ENCODE data around the gene CDH12.

The CDH12 gene

DNA sequence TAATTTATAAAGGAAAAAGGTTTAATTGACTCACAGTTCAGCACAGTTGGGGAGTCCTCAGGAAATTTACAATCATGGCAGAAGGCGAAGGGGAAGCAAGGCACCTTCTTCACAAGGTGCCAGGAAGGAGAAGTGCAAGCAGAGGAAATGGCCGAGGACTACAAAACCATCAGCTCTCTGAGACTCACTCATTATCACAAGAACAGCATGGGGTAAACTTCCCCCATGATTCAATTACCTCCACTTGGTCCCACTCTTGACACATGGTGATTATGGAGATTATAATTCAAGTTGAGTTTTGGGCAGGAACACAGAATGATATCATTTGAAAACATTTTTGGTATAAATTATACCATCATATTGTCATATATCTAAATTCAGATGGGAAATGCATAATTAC lies 934.7 kb downstream of the CDH12 start:
- no peak for DNase-seq

DNA sequence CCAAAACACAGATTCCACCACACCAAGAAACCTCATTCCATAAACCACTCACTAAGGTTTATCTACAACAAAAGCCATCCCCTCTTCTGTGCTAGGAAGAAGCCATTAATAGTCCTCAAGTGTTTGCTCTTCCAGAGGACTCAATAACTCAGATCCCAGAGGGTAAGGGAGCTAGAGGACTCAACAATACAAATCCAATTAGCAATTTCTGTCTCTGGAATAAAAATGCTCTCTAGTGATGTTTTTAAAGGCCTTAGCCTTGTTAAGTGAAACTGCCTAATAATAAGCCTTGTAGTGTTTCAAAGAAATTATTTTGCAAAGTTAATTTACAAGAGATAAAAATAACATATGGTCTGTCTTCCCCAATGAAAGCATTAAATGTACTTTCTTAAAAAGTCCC lies 942.4 kb downstream of the CDH12 start:
- no peak for DNase-seq

DNA sequence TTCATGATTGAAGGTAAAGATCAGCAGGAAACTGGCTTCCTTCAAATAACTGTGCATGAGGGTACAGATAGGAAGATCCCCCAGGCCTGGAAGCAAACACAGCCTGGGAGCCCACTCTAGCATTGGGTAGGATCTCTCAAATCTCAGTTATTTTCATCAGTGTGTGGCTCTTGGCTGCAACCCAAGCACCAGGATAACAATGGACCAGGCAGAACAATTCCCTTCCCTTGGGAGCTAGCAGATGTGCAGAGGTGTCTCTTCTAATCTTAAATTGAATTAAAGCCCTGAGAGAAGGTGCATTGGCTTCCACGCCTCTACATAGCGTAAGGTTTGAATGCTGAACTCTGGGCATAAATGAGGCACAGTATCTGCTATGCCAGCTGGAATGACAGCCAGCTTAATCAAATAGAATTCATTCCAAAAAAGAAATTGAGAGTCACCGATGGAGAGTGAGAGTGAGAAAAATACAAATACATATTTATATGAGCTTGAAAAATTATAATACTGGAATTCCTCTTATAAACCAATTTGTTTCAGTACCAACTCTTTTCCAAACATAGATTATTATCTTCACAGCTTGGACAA lies 957.3 kb downstream of the CDH12 start:
- DNase-seq = no peak

DNA sequence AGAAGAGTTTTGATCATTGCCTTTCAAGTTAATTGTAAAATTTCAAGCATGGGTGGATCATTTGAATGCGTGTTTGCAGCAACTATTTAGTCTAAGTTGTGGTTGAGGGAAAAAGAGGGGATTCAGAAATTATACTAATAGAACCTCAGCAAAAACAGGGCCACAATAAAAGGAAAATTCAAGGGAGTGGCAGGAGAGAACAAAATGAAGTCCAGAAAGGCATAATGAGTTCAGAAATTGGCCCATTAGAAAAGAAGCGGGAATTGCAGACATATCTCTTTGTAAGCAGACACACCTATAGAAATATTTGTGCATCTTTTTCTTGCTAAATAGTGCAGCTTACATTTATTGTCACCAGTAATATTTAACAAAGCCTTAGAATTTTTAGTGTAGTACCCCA lies 960.0 kb downstream of the CDH12 start:
- no peak for DNase-seq

DNA sequence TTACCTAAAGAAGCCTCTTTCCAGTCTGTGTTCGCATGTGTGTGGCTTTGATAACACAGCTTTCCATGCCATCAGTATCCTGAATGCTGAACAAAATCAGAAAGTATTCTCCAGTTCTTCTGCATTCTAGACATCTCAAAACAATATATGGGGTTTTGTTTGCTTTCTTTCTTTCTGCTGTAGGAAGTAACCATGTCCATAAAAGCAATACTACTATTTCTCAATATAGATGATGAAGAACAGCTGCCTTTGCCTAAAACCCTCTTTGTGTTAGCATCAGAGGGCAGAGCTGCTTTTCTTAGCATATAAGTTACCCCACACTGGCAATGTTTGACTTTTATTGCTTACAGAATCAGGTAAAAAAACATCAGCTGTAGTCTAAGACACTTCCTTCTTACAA lies 963.6 kb downstream of the CDH12 start:
- DNase-seq = no peak

DNA sequence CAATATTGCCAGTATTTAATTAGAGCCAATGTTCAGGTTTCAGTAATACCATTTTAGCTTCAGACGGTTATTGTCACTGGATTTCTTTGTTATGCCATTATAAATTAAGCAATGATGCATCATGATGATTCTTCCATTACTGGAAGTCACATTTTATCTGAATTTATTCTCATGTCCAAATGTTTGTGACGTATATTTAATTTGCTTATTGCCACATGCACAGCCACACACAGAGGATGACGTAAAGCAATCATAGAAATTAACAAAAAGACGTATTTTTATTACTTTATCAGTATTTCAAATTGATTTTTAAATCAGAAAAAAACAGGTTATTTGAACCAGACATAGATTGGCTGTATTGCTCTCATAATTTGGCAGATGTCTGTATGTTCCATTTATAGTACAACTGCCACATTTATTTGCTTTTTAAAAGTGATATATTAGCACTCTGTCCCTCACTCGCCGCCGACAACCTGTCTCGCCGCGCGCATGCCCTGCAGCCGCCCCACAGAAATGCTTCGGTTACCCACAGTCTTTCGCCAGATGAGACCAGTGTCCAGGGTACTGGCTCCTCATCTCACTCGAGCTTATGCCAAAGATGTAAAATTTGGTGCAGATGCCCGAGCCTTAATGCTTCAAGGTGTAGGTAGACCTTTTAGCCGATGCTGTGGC lies 970.9 kb downstream of the CDH12 start:
- no peak for DNase-seq

DNA sequence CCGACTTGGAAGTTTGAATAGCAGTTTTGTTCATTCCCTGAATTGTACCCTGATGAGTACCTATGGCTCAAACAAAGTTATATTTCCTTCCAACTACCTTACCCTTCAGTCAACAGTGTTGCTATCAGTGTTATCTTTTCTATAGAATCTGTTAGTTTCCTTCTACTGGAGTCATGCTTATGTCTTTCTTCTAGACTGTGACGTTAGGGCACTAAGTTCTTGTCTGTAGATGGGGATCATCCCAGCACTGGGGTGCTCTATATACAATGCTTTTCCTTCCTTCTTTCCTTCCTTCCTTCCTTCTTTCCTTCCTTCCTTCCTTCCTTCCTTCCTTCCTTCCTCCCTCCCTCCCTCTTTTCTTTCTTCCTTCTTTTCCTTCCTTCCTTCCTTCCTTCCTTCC lies 973.0 kb downstream of the CDH12 start:
- DNase-seq = no peak

DNA sequence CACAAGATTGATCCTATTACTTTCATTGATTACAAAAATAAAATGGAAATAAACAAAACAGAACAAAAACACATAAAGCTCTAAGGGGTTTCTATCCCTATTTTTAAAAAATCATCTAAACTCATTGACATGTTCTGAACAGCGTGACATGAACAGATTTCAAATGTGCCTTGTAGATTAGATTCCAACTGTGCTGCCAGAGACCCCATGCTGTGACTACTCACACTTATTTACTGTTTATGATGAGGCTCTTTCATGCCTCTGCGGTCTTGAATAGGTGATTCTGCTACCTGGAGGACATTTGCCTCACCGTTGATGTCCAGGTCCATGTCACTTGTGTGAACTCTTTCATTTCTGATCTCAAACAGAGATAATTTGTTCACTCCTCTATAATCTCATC lies 990.2 kb downstream of the CDH12 start:
- DNase-seq = no peak

DNA sequence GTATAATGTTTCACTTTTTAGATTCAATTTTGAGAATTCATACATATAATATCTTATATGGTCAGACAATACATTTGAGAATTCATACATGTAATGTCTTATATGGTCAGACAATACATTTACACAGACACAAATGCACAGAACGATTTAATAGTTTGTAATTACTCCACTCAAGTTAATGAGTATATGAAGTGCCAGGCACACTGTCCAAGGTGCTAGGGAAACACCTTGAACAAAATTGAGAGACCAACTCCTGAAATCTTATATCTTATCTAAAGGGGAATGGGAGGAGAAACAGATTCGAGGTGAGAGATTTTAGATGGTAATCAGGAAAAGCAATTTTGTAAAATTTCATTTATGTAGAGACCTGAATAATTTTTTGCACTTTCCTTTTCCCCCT lies 994.7 kb downstream of the CDH12 start:
- no peak for DNase-seq

DNA sequence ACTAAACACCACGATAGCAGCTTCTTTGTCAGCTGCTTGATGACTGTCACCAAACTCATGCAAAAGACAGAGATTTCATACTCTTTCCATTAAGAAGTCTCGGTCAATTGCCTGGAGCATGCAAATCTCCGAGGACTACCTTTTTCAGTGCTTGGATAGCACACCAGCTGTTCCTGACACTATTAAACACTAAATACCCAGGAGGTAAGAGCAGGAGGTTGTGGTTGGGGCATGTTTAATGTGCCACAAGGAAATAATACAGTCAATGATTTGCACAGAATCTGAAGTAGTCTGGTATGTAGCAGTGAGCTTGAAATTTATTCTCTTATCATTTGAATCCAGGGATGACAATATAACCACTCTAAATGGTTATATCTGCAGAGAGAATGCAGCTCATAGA lies 996.2 kb downstream of the CDH12 start:
- DNase-seq = no peak

DNA sequence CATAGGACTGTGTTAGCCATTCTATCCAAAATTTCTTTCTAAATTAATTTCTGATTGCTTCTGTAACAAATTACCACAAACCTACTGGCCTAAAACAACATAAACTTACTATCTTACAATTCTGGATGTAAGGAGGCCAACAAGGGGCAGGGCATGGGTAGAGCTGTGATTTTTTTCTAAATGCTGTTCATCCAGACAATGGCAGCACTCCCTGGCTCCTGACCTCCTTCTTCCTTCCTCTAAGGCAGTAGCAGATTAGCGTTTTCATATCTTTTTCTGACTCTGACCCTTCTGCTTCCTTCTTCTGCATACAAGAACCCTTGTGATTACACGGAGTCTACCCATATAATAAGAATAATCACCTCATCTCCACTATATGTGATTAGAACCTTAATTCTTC lies 1005.8 kb downstream of the CDH12 start:
- DNase-seq = no peak

DNA sequence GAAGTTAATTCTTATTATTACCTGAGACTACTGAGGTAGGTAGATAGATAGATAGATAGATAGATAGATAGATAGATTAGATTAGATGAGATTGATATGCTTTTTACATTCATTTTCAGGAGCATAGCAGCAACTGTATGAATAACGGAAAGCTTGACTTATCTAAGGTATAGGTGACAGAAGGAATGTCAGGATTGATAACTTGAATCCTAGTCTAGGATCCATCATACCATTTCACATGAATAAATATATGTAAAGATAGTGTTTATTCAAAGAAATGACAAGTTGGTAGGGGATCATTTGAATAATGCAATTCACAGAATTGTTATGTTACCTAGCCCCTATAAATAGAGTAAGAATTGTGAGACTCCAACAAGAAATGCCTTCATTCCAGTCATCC lies 1008.2 kb downstream of the CDH12 start:
- DNase-seq = no peak

DNA sequence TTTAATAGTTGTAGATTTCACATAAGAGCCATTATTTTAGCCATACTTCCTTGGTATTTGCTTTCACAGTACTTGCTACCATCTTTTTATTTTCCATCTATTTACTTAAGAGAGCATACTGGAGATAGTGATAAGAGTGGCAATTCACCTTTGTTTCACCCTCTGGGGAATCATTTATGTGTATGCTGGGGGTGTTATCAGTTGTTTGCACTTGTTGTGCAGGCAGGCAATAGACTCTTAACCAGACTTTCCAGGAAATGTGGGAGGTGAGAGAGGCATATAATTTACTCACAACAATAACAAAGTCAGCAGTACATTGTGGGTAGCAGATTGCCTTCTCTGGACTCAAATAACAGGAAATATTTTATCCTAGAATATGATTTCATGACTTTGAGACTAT lies 1018.3 kb downstream of the CDH12 start:
- no peak for DNase-seq

DNA sequence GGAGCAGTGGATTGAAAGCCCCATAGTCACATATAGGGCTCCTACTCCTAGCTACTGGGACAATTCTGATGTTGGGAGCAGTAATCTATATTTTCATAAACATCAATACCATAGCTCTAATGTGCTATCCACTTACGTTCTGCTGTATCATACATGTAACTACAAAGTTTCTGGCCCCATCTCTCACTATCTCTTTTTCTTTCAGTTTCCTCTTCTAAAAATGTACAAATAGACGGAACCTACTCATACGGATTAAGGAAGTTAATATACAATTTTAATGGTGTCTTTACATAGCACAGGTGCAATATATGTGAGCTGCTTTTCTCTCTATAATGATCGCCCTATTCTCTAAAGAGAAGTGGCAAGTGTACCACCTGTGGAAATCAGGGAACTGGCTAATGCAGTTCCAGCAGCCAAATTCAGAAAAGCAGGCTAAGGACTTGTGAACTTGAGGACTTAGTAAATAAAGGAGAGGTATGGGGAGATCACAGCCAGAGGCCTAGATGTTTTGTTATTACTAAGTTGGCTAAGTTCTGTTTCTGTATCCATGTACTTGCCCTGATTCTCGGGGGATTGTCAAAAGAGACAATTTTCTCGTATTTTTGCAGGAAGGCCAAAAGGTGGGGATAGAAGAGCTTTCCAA lies 1021.9 kb downstream of the CDH12 start:
- DNase-seq = no peak

DNA sequence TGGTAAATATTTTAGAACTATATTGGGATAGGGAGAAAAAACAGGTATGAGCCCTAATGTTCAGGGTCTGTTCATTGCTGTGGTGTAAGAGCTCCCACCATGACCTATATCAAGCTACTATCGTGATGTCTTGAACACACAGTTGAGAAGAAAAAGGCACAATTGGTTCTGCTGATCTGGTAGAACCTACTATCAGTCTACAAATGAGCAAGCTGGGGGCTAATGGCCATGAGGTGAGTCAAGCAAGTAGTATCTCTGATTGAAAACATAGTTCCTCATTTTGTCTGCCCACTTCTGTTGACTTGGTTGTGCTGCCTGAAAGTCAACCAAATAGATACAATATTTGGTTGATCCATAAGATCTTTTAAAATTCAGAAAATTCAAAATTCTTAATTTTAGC lies 1026.3 kb downstream of the CDH12 start:
- DNase-seq = no peak

DNA sequence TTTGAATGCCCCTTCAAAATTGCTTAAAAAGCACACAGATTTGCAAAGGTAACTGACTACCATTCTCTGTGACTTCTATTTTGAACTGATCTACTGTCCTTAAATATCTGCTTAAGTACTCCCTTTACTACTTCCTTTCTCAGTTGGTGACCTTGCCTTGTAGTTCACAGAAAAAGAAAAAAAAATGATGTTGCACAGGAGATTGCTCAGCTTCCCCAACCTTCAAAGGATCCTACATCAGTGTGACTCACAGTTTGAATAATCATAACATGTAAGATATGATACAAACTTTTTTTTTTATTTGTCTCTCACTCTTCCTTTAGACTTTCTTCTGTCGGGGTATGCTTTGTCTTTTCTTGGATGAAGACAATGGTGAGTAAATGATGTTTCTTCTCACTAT lies 1029.6 kb downstream of the CDH12 start:
- DNase-seq = no peak

DNA sequence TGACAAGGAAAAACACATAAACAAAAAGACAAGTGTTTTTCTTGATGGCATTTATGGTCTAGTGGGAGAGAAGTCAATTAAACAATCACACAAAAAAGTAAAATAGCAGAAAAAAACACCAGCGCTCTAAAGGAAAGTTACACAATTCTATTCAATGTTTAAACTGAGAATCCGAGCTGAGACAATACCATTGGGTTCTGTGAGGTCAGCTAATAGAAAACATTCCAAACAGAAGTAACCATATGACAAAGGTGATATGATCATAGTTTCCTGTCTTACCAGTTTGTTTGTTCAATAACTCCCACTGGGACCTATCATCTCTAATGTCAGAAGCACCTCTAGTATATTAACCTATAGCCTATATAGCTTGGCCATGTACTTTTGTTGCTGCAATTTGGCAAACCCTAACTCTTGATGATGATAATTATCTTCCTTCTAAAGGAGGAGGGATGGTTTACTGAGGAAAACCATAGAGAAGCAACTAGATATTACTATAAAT lies 1030.0 kb downstream of the CDH12 start:
- no peak for DNase-seq

DNA sequence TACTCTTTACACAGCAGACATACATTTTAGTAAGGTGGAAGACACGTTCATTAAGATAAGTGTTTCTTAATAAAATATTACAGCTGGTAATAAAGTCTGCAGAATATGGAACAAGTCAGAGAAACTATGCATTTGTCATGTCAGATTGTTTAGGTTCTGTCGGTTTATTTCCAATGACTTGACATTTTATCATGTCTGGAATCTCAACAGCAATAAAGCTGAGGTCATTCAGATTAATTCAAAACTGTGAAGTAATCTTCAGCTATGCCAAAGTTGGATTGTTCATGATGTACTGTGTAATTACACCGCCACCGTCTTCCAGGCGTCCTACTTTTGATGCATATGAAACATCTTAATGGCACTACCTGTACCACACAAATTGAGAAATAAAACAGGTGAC lies 1032.6 kb downstream of the CDH12 start:
- DNase-seq = no peak

DNA sequence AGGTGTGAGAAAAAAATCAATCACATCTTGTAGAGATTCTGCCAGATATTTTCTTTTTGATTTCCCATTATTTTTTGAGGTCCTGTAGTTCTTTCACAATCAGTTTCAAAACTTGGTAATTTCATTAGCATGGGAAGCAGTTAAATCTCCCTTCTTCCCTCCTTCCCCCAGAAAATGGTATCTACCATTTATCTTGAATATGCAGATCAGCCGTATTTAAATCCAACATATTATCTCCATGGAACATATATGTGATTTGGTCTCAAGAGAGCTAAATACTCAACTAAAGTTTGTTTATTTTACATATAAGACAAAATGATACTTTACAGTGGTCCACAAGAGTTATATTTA lies 1034.8 kb downstream of the CDH12 start:
- no peak for DNase-seq

DNA sequence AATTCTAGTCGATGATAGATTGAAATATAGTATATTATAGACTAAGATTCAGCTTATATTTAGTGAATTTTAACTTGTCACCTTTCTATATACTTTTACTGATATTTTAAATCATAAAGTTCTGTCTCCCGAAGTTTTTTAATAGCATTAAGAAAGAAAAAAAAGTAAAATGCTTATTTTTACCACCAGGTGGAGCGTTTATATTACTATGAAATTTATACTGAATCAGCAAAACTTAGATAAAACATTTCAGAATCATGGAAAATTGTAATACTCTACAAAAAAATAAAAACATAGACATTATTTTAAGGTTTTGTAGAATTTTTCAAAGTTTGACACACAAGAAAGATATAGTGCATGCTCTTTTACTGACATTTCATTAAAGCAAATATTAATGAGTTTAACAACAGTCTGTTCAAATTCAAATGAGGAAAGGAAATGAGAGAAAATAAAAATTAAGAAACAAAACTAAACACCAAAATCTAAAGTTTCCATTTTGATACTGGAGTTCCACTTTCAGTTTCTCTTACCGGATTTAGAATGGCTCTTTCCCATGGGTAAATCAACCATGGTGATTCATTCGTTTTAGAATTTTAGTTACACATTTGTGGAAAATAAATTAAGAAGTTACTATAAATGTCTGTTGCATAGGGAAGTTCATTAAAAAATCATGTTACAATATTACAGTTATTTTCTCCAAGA lies 1035.3 kb downstream of the CDH12 start:
- no peak for DNase-seq

DNA sequence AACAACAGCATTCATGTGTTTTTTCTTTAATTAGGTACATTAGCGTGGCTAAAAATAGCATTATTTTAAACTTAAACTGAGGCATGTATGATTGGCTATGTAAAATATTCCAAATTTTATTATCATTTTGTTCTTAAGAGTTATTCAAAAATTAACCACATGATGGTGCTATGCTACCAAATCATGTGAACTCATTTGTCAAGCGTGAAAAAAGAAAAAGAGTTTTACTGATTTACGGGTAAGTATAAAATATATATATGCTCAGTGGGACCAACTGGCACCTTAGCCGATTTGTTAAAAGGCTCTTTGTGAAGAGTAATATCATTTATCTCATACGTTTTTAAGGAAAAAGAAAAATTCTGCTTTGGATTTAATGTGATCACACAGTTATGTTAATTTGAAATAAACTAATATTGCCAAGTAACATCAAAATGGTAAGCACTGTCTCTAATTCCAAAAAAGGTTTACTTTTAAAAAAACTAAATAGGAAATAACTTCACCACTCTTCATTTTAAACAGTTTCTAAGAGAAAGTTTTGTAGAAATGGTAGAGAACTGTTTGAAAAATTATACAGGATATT lies 1042.3 kb downstream of the CDH12 start:
- DNase-seq = peak; percentile 6

DNA sequence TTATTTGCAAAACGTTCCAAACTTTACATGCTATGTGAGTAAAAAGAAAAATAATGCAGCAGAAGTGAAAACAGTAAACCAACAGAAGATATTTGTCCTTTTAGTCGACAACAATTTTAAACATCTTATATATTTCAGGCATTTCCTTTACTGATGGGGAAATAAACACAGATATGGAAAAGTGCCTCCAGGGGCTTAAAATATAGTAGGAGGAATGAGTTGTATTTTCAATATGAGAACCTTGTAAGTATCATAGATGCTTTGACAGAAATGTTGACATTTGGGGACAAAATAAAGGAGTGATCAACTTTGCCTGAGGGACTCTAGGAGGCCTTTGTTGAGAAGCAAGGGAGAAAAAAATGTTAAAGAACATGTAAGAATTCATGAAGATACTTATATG lies 1043.5 kb downstream of the CDH12 start:
- DNase-seq = no peak

DNA sequence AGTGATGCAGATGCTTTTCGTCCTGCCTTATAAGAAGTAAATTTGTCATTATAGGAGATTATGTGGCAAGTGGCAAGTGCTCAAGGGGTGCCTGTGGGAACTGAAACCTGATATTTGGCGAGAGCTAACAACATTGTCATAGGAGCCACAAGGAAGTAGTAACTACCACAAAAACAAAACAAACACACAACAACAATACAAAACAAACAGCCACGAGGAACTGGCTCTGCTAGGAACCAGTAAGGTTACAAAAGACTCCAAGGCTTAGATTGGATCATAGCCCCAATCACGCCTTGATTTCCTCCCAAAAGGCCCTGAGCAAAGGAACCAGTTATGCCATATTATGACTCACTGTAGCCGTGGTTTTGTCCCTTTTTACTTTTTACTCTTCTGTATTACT lies 1045.2 kb downstream of the CDH12 start:
- DNase-seq = no peak

DNA sequence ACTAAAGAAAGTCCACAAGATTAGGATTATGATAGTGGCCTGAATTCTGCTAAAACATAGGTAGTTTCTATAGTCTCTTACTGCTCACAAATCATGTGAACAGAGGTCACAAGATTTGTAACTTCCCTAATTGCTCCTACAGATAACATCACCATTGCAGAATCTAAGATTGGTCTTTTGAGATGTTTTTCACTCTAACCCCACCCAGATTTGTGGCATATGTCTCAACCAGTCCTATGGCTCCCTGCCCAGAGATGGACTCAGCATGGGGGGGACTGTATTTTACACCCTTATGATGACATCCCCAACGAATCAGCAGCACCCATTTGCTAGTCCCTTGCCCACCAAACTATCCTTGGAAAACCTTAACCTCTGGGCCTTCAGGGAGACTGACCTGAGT lies 1046.2 kb downstream of the CDH12 start:
- DNase-seq = no peak
